HG02970 (cell line): ENCODE measurements around the gene SLTM.
"Not testable (repeated sequence)": the region's sequence is repeated elsewhere in the genome, so short reads cannot be mapped to it uniquely, and the experiment has no call there.

ENCODE experiments used
- ATAC-seq: cut with Tn5 transposase; IDR thresholded peaks from one replicate; pipeline ENCODE4 v1.9.1; 2021; ENCODE audit warnings: mild to moderate bottlenecking, moderate library complexity, moderate number of reproducible peaks; ENCODE audit not compliant: unreplicated experiment, low FRiP score

Gene SLTM

GRCh38 chr15:58877999-58878825 is 55.3 kb downstream of the SLTM start:
- no peak for ATAC-seq

GRCh38 chr15:58876306-58877106 is 57.0 kb downstream of the SLTM start:
- ATAC-seq: no peak

GRCh38 chr15:58875343-58875742 is 58.1 kb downstream of the SLTM start:
- ATAC-seq: no peak

GRCh38 chr15:58873267-58873666 is 60.2 kb downstream of the SLTM start:
- ATAC-seq: no peak

- ATAC-seq: no peak
These were observed 63.0 kb downstream of the SLTM start for GRCh38 chr15:58870451-58870850.

GRCh38 chr15:58867926-58868325 is 65.6 kb downstream of the SLTM start:
- ATAC-seq: no peak

- ATAC-seq: no peak
These were observed 68.0 kb downstream of the SLTM start for GRCh38 chr15:58865425-58865880.

- ATAC-seq: no peak
These were observed 68.7 kb downstream of the SLTM start for GRCh38 chr15:58864602-58865424.

- ATAC-seq: no peak
These were observed 71.2 kb downstream of the SLTM start for GRCh38 chr15:58862326-58862725.

- ATAC-seq: not testable (repeated sequence)
These were observed 76.9 kb downstream of the SLTM start for GRCh38 chr15:58856621-58857020.

GRCh38 chr15:58856086-58856485 is 77.4 kb downstream of the SLTM start:
- ATAC-seq: no peak

GRCh38 chr15:58854593-58854992 is 78.9 kb downstream of the SLTM start:
- no peak for ATAC-seq

GRCh38 chr15:58852347-58852746 is 81.1 kb downstream of the SLTM start:
- ATAC-seq: no peak

- ATAC-seq: not testable (repeated sequence)
These were observed 82.3 kb downstream of the SLTM start for GRCh38 chr15:58851205-58851604.

GRCh38 chr15:58842713-58843396 is 90.6 kb downstream of the SLTM start:
- ATAC-seq: no peak

GRCh38 chr15:58840048-58840447 is 93.4 kb downstream of the SLTM start:
- no peak for ATAC-seq

- no peak for ATAC-seq
These were observed 94.0 kb downstream of the SLTM start for GRCh38 chr15:58839485-58839884.

- ATAC-seq: not testable (repeated sequence)
These were observed 99.6 kb downstream of the SLTM start for GRCh38 chr15:58833681-58834426.

GRCh38 chr15:58830556-58830955 is 102.9 kb downstream of the SLTM start:
- ATAC-seq: no peak
